Measurements from ENCODE around the gene STK33. TPM values are rescaled to one million over a fixed set of nuclear protein-coding genes. Genes with fewer than 3 reads are reported as not detected.

Gene STK33
- polyA plus RNA-seq, 3 donors: 25.3 to 37.1 (median 31.8) TPM

DNA sequence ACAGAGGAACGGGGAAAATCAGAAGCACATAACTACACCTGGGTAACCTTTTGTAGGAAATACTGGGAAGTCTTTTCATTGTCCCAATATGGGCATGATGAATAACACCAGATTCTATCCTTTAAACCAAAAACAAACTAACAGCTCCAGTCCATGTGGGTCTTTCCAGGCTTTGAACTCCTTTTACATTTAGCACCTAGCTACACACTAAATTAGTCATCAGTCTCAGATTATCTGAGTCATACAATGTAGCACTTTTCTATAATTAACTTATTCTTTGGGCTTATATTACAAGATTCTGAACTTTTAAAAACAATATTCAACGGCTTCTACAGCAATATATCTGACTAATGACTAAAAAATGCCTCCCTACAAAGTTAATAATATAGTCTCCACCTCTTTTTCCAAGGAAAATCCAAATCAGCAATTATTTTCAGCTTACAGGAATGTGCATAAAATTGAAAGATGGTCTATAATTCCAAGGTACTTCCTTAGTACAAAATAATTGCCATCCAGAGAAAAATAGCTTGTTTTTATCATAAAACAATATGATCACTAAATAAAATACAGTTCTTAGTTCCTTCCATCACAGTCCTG lies 26.3 kb downstream of the STK33 start:
- no peak for DNase-seq (ENCODE audit: extremely low read depth in 1 of 11, low read depth in 9 of 11, low spot score in 4 of 11)

DNA sequence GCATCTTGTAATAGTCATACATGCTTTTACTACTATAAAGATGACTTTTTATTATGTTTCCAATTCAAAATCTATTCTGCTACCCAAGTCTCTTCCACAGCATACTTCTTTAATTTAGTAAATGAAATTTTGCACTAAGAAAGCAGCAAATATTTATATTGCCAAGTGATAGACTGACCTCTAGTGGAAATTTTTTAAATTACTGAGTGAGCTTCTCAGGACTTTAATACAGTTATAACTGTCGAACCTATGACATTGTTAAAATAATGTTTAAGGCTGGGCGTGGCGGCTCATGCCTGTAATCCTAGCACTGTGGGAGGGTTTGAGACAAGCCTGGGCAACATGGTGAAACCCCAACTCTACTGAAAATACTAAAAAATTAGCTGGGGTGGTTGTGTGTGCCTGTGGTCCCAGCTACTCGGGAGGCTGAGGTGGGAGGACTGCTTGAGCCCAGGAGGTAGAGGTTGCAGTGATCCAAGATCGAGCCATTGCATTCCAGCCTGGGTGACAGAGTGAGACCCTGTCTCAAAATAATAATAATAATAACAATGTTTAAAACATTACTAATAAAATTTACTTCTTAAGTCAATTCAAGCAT lies 27.3 kb downstream of the STK33 start:
- DNase-seq (ENCODE audit: extremely low read depth in 1 of 11, low read depth in 9 of 11, low spot score in 4 of 11): peak in 9 of 11 donors; percentile 6 to 56 (median 22)

DNA sequence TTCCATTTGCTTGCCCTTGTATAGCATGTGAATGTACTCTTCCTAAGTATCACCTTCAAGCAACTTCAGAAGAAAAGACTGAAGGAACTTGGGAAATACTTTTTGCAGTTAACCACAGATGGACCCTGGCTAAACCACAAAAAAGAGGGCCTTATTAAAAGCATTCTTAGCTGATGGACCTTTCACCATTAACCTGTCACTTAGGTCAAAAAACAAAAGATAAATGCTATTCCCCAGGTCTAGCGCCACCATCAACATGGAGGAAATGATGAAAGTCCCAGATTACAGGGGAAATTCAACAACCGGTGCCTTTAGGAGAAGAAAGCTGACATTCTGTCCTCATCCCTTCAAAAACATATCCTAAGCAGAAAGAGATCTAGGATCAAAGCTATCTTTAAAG lies 29.5 kb downstream of the STK33 start:
- DNase-seq (ENCODE audit: extremely low read depth in 1 of 11, low read depth in 9 of 11, low spot score in 4 of 11): no peak

DNA sequence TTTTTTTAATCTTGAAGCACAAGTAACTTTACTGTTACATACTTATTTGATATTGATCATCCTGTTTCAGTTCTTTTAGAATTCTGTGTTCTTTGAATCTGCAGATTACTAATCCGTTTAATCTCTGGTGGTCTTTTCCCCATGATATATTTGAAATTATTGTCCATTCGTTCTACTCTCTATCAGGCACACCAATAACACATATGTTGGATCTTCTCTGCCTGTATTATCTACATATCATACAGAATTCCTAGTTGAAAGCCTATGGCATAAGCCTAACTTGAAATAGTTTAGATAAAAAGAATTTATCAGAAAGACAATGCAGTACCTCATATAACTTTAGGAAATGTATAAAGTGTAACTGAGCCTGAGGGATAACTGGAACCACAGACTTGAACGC lies 32.6 kb downstream of the STK33 start:
- DNase-seq (ENCODE audit: extremely low read depth in 1 of 11, low read depth in 9 of 11, low spot score in 4 of 11): no peak

DNA sequence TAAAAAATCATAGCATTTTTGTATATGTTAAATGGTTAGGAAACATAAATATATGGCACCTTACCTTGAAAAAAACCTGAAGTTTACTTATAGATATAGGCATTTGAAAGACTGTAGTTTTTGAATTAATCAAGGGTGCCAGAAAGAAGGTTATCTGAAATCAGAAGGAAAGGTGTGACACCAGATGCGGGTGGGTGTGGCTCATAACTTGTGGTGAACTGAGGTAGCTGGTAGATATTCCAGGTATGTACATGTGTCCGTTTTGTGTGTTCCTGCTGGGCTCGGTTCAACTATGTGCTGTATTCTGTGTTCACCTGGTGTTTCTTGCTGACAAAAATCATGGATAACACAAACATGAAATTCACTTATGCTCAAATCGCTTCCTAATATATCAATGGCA lies 35.6 kb downstream of the STK33 start:
- DNase-seq (ENCODE audit: extremely low read depth in 1 of 11, low read depth in 9 of 11, low spot score in 4 of 11): no peak

DNA sequence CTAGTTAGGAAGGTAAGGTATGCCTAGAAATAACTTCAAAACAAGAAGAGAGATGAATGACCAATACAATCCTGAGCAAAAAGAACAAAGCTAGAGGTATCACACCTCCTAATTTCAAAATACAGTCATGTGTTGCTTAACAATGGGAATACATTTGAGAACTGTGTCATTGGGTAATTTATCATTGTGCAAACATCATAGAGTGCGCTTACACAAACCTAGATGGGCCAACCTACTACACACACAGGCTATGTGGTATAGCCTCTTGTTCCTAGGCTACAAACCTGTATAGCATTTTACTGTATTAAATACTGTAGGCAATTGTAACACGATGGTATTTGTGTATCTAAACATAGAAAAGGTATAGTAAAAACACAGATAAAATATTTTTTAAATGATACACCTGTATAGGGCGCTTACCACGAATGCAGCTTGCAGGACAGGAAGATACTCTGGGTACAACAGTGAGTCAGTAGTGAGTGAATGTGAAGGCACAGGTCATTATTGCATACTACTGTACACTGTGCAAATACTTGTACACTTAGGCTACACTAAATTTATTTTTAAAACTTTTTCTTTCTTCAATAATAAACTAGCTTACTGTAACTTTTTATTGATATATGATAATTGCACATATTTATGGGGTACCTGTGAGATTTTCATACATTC lies 48.2 kb downstream of the STK33 start:
- DNase-seq (ENCODE audit: extremely low read depth in 1 of 11, low read depth in 9 of 11, low spot score in 4 of 11): no peak

DNA sequence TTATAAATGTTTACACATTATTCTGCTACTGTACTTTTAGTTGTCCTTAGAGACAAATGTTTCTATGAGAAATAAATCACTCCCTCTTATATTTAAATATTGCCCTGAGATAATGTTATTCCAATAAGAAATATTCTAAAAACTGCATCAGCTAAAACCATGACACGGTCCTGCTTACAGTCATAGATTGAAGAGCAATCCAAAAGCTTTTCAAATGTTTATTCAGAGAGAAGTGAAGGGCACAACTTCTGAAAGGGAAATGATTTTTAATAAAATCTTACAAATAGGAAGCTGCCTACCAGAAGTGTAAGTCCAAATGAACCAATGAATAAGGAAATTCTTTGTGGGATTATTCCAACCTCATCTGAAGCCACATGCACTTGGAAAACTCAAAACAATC lies 49.2 kb downstream of the STK33 start:
- no peak for DNase-seq (ENCODE audit: extremely low read depth in 1 of 11, low read depth in 9 of 11, low spot score in 4 of 11)

DNA sequence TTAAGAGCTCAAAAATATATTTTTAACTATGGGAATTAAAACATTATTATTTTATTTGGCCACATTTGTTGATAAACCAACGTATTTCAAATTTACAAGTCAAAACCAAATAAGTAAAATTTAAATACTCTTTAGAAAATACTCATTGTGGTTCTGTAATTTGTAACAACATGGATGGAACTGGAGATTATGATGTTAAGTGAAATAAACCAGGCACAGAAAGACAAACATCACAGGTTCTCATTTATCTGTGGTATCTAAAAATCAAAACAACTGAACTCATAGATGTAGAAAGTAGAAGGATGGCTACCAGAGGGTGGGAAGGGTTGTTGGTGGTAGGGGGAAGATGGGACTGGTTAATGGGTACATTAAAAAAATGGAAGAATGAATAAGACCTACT lies 50.8 kb downstream of the STK33 start:
- no peak for DNase-seq (ENCODE audit: extremely low read depth in 1 of 11, low read depth in 9 of 11, low spot score in 4 of 11)

DNA sequence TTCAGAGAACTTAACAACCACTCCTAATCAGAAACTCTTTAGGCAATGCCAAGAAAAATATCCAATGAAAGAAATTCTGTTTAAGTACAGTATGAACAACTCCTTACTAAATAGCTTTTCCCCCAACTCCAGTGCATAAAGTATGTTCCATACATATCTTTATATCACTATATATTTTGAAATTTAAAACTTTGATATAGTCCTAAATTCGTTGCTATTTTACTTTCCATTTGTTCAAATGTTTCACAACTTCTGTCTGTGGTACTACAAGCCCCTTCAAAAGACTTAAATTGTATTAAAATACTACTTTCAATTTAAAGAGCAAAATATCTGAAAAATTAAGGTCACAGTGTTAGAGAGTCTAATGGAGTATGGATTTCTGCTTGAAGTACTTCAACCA lies 52.6 kb downstream of the STK33 start:
- no peak for DNase-seq (ENCODE audit: extremely low read depth in 1 of 11, low read depth in 9 of 11, low spot score in 4 of 11)

DNA sequence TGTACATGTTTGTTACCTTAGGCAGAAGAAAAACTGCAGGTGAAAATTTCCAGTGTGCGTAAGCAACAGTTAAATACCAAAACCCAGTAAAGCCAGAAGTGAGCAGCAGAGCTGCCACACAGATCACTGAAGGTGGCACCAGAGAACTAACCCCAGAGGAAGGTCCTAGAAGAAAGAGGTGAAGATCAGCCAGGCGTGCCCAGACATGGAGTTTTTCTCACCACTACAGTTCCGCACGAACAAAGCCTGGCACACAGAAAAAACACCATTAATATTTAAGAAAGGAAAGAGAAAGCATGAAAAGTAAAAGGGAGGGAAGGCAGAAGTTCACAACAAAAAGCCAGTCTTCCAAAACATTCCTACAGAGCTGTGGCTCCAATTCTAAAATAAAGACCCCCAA lies 60.7 kb downstream of the STK33 start:
- DNase-seq (ENCODE audit: extremely low read depth in 1 of 11, low read depth in 9 of 11, low spot score in 4 of 11): peak in 3 of 11 donors; percentile 3 to 18 (median 13)

DNA sequence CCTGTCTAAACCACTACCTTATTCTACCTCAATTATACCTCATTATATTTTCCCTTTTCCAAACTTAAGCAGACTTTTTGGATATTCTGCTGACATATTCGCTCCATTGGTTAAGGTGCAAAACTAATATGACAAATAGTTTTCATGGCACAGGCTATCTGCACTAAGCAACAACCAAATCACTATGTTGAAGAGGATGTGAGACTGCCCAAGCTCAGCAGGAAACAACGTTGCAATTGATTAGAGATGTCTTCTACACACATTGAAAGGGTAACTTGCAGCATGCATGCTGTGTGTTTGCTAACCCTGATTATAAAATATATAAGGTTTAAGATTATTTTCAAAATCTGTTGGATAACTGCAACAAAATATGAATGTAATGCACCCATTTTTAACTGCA lies 61.6 kb downstream of the STK33 start:
- no peak for DNase-seq (ENCODE audit: extremely low read depth in 1 of 11, low read depth in 9 of 11, low spot score in 4 of 11)

DNA sequence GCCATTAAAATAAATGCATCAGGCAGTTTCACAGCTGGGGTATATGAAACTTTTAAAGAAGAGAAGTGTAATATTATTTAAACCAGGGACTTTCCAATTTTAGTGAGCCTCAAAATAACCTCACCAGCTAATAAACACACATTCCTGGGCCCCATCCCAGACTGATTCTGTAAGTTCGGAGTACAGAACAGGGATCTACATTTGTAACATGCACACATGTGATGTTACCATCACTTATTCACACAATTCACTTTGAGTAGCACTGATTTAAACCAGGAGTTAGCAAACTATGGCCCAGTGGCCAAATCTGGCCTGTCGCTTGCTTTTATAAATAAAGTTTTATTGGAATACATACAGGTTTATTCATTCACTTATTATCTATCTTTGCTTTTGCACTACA lies 62.0 kb downstream of the STK33 start:
- DNase-seq (ENCODE audit: extremely low read depth in 1 of 11, low read depth in 9 of 11, low spot score in 4 of 11): no peak

DNA sequence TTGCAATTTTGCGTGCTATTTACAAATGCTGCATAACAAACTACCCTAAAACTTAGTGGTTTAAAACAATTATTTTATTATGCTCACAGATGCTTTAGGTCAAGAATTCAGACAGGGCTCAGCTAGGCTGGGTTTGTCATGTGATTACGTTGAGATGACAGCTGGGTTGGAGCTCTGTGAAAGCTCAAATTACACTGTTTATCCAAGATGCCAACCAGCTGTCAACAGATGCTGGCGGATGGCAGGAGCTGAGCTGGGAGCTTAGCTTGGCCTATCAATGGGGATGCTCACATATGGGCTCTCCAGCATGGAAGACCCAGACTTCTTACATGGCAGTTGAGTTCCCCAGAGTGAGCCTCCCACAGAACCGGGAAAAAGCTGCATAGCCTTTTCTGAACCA lies 62.7 kb downstream of the STK33 start:
- peak in 6 of 11 donors; percentile 4 to 38 (median 20) for DNase-seq (ENCODE audit: extremely low read depth in 1 of 11, low read depth in 9 of 11, low spot score in 4 of 11)

DNA sequence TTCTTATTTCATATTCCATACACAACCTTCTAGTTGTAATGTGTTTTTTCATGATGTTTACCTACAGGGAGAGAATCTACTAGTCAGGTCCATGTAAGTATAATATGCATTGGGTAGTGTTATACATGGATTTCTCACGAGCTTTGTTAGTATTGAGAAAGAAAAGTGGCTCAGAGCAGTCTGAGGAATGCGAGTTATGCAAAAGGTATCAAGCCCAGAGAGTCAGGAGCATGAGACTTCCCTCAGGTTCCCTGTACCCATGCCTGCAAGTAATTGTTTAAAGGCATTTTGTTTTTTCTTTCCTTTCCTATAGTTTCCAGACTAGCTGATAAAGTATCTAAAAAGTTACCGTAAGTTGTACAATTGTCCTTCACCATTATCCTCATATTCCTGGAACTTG lies 66.1 kb downstream of the STK33 start:
- DNase-seq (ENCODE audit: extremely low read depth in 1 of 11, low read depth in 9 of 11, low spot score in 4 of 11): no peak

DNA sequence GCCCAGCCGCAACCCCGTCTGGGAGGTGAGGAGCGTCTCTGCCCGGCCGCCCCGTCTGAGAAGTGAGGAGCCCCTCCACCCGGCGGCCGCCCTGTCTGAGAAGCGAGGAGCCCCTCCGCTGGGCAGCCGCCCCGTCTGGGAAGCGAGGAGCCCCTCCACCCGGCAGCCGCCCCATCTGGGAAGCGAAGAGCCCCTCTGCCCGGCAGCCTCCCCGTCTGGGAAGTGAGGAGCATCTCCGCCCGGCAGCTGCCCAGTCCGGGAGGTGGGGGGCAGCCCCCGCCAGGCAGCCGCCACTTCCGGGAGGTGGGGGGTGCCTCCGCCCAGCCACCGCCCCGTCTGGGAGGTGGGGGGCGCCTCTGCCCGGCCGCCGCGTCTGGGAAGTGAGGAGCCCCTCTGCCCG lies 70.6 kb downstream of the STK33 start:
- DNase-seq (ENCODE audit: extremely low read depth in 1 of 11, low read depth in 9 of 11, low spot score in 4 of 11): no peak

DNA sequence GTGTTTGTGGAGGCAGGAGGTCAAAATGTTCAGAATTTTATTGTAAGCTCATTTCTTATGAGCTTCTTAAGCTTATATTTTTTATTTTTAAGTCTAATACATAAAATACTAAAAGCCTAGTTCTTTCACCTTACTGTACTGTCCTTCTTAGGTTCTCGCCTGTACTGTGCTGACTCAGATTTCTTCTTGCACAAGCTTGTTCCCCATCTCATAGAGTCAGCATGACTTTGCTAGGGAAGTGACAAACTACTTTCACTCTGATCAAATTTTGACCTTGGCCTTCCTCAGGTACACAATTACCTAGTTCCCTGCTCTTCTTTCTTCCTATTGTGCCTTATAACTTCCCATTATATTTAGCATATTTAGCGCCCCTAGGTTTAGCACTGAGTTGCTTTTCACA lies 81.5 kb downstream of the STK33 start:
- no peak for DNase-seq (ENCODE audit: extremely low read depth in 1 of 11, low read depth in 9 of 11, low spot score in 4 of 11)

DNA sequence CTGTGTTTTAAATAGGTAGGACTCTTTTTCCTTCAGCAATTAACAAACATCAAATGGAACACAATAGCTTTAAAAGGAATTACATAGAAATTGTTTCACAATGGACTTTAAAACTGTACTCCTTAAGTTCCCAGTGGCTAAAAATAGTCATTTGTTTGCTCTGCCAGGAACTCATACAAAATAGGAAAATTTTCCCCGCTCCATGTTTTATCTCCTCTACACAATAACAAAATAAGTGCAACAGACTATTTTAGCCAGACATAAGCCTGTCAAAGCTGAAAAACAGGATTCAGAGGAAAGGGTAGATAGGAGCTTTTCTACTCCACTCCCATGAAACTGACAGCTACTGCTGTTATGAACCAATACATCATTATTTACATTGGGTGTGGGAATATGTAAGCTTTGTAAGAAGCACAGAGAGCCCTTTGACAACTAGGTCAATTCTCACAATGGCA lies 90.1 kb downstream of the STK33 start:
- no peak for DNase-seq (ENCODE audit: extremely low read depth in 1 of 11, low read depth in 9 of 11, low spot score in 4 of 11)

DNA sequence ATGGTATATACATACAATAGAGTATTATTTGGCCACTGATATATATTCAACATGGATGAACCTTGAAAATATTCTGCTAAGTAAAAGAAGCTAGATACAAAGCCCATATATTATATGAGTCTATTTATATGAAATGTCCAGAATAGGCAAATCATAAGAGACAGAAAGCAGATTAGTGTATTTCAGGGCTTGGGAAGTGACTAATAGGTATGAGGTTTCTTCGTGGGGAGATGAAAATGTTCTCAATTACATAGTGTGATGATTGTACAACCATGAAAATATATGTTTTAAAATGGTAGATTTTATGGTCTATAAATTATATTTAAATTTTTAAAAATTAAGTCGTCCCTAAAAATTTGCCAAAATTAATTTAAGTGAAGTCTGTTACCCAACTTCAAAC lies 92.2 kb downstream of the STK33 start:
- DNase-seq (ENCODE audit: extremely low read depth in 1 of 11, low read depth in 9 of 11, low spot score in 4 of 11): no peak

DNA sequence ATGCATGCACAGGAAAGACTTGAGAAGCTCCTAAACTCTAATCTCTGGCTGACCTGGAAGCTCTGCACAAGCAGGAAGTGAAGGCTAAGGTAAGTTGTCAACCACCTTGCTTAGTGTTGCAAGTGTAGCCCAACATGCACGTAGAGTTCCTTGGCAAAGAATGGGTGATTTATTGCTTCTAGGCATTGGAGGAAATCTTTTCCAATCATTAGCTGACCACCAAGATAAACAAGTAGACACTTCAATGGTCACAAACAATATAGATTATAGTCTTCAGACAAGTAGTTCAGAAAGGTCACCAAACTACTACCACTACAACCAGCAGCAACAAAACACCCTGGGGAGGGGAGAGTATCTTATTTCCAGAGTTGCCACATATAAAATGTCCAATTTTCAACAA lies 105.6 kb downstream of the STK33 start:
- no peak for DNase-seq (ENCODE audit: extremely low read depth in 1 of 11, low read depth in 9 of 11, low spot score in 4 of 11)

DNA sequence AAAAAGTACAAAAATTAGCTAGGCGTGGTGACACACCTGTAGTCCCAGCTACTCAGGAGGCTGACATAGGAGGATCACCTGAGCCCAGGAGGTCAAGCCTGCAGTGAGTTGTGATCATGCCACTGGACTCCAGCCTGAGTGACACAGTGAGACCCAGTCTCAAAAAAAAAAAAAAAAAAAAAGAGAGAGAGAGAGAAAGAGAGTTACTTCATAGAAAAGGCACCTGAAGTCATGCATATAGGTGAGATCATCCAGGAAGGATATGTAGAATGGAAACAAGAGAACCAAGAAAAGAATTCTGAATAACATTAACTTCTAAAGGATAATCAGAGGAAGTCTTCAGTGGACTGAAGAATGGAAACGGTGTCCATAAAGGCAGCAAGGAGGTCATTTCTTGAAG lies 106.8 kb downstream of the STK33 start:
- DNase-seq (ENCODE audit: extremely low read depth in 1 of 11, low read depth in 9 of 11, low spot score in 4 of 11): no peak

DNA sequence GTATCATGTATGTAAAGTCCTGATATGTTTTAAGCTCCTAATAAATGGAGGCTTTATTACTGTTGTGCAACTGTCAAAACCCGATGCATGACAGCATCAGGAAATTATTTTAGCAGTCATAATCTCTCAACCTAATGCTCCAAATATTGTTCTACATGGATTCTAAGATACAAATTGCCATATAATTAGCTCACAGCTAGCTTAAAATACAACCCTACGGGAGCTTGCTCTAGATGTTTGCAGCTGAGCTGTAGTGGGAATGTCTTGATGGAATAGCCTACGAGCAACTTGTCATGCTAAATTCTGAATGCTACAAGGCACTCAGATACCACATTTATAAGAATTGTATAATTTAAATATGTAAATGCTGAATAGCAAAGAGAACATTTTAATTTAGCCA lies 109.8 kb downstream of the STK33 start:
- DNase-seq (ENCODE audit: extremely low read depth in 1 of 11, low read depth in 9 of 11, low spot score in 4 of 11): no peak
